Amygdala (tissue), 56 donors: ENCODE measurements around the gene SOX12.
"Not testable (repeated sequence)": the region's sequence is repeated elsewhere in the genome, so short reads cannot be mapped to it uniquely, and the experiment has no call there.

Source experiments
- DNase-seq, 56 donors: peaks; one replicate each; lab custom pipeline; 2025; lab: John Stamatoyannopoulos, UW

The SOX12 gene

DNA sequence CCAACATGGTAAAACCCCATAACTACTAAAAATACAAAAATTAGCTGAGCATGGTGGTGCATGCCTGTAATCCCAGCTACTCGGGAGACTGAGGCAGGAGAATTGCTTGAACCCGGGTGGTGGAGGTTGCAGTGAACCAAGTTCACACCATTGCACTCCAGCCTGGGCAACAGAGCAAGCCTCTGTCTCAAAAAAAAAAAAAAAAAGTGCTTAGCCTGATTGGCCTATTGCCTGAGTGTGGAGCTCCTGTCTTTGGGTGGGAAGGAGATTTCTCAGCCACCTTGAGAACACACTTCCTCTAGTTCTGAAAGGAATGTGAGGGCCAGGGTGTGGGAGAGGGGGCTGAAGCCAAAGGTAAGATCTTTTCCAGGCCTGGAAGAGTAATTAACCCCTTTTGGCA lies 30.8 kb downstream of the SOX12 start:
- not testable (repeated sequence) for DNase-seq

DNA sequence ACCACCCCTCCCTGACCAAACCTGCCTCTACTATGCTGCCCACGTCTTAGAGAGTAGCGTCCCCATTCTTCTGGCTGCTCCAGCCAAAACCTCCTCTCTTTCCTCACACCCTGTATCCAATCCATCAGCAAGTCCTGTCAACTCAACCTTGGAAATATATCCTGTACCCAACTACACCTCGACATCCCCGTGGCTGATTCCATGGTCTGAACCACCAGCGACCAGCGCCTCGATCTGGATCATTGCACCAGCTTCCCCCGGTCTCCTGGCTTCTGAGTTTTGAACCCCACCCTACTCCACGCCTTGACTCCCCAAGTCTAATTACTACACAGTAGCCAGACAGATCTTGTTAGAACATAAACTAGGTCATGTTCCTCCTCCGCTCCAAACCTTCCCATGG lies 31.4 kb downstream of the SOX12 start:
- no peak for DNase-seq

DNA sequence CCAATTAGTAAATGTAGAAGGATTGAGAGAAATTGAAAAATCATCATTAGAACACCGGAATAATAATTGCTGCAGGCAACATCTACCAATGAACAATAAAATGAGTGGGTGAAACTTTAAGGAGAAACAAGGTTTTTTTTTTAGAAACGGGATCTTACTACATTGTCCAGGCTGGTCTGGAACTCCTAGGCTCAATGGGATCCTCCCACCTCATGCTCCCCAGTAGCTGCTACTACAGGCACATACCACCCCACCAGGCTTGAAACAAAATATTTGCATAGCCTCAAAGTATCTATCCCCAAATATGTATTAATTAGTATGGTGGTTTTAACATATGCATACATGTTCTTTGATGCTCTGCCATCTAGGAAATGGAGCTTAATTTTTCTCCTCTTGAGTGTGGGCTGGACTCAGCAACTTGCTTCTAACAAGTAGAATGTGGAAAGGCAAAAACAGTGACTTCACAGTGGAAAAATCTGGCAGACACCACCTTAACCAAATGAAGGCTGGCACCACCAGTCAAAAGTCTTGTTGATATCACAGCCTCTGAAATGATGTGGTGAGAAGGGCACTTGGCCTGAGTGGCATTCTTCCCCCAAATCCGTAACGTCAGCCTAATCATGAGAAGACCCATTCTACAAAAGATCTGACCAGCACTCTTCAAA lies 33.7 kb downstream of the SOX12 start:
- no peak for DNase-seq

DNA sequence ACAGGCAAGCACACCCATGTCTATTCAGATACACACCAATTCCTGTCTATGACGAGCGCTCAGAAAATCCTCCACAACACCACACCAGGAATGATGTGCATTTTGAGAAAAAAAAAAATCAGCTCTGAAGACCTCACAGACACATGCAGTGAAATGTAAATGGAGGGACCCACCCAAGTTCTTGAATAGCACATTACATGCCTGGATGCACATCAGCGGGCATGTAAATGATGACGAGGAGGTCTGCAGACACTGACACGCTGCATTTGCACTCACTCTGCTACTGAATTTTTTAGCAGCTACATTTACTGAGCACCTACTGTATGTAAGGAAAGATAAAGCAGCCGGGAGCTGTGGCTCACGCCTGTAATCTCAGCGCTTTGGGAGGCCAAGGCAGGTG lies 36.2 kb downstream of the SOX12 start:
- DNase-seq = no peak

DNA sequence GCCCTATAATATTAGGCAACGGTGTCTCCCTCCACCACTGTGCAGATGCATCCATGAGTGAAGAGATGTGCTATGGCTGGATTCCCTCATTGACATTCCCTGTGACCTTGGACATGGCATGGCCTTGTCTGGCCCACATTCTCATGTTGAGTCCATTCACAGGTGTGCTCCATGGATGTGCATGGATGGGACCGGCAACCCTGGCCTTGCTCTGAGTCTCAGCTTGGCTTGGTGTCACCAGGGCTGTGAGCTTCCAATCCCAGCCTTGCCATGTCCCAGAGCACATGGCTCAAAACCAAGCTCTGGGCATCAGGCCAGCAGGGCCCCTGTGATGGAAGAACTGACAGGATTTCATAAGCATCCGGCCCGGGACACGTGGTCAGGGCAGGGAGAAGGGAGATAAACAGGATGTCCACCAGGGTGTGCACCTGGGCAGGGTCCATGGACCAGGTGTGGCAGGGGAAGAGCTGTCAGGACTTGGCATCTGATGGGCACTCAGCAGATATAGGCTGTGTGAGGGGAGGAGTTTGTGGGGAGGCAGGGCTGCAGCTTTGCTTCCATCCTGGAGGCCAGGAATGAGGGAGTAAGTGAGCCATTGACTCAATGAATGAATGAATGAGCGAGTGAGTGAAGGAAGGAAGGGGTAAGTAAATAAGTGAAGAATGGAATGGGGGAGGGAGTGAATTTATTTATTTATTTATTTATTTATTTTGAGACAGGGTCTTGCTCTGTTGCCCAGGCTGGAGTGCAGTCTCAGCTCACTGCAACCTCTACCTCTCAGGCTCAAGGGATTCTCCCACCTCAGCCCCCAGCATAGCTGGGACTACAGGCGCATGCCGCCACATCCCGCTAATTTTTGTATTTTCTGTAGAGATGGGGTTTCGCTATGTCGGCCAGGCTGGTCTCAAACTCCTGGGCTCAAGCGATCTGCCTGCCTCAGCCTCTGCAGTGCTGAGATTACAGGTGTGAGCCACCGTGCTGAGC lies 37.2 kb downstream of the SOX12 start:
- DNase-seq = peak in 38 of 56 donors; percentile 4 to 78 (median 49)

DNA sequence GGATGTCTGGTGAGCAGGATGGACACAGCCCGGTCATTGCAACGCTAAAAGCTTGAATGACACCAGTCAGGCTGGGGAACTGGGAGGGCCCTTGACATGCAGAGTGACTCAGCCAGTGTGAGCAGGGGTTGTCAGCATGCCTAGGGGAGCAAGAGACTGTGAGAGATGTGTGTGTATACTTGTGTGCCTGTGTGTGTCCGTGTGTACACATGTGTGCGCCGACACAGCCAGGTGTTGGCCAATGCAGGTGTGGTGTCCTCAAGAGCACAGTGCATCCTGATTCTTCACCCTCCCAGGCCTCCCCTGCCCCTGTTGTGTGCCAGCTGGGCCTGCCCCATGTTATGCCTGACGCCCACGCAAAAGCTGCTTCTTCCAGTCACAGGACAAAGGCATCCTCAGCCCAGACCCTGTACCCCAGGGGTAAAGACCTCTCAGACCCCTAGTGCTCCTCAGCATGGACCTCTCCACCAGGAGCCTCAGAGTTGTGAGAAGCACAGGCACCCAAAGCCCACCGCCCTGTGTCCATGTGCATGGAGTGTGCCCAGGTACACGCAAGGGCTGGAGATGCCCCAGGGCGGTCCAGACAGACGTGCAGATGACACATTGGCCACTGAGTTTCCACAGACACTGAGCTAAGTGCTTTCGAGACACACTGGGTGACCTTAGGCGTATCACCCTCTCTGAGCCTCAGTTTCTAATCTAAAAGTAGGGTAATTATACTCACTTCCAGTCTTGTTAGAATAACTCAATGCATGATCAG lies 38.1 kb downstream of the SOX12 start:
- no peak for DNase-seq

DNA sequence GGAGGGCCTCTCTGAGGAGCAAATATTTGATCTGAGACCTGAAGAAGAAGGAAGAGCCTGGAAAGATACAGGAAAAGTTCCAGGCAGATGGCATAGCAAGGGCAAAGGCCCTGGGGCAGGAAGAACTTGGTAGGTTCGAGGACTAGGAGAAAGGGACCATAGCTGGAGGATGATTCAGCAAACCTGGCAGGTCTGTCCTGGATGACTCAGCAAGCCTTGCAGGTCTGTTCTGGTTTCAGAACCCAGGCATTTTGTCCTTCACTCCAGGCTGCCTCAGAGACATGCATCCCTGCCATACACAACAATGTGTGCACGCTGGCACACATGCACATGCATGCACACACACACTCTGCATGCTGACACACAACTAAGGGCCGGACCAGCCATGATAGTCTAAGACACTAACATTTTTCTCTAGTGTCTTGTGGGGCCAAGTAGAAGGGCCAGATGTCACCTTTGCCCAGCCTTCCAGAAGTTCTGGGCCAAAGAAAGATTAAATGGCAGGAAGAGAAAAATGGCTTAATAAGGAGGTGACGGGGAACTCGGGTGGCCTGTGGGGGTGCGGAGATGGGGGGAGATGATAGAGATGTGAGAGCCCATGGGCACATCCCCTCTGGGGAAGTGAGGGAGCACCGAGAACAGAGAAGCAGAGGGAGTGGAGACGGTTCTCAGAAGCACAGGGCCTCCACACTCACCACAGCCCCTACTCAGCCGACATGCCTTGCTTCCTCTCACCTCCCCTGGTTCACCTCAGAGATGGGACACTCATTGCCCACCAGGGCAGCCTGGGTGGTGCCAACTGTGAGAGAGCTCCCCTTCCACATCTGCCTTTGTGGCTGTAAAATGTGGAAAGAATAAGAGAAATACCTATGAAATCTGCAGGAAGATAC lies 39.8 kb downstream of the SOX12 start:
- DNase-seq = no peak

DNA sequence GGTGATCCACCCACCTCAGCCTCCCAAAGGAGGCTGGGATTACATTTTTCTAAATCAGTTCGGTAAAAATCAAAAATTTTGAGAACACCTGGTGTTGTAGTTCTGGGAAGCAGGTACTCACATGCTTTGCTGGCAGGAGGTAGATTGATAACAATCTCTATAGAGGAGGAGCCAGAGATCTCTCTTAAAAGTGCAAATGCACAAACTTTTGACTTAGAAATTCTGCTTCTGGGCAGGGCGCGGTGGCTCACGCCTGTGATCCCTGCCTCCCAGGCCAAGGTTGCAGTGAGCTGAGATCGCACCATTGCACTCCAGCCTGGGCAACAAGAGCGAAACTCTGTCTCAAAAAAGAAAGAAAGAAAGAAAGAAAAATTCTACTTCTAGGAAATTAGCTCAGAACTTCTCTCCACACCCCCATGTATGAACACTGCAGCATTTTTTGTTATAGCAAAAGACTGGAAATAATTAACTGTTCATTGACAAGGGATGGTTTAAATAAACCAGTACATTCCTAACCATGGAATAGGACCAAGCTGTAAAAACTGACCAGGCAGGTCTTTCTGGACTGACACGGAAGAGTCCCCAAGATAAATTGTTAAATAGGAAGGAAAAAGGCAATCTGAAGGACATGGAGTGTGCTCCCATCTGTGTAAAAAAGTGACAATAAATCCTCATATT lies 40.8 kb downstream of the SOX12 start:
- DNase-seq = no peak

DNA sequence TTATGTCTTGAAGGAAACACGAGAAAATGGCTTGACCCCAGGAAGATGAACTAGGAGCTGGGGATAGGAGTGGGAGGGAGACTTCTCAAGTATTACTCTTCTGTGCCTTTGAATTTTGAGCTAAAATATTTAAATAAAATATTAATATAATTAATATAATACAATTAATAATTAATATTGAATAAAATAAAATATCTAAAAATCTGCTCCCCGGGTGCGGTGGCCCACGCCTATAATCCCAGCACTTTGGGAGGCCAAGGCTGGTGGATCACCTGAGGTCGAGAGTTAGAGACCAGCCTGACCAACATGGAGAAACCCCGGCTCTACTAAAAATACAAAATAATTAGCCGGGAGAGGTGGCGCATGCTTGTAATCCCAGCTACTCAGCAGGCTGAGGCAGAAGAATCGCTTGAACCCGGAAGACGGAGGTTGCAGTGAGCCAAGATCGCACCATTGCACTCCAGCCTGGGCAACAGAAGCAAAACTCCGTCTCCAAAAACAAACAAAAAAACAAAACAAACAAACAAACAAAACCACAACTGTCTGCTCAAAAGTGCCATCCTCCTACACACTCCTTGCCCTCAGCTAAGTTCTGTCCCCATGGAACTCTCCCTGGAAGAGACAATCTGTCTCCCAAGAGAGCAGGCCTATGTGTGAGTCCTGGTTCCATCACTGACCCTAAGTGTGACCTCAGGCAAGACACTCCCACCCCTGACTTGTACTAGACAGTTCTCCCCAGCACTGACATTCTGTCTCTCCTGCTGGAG lies 41.5 kb downstream of the SOX12 start:
- no peak for DNase-seq

DNA sequence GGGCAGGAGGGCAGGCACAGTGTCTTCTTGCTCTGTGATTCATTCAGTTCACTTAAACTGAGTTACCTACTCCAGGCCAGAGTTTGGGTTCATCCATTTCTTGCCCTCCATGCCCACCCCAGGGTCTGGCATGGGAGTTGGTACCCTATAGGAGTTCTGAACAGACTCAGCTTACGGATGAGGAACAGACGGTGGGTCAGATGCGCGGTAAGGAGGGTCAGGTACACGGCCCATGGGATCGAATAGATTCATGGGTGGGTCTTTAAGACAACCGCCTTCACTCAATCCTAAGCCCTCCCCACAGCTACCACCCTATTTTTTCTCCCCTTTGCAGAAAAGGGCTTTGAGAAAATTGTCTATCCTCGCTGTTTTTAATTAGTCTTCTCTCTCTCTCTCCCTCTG lies 42.1 kb downstream of the SOX12 start:
- DNase-seq = no peak

DNA sequence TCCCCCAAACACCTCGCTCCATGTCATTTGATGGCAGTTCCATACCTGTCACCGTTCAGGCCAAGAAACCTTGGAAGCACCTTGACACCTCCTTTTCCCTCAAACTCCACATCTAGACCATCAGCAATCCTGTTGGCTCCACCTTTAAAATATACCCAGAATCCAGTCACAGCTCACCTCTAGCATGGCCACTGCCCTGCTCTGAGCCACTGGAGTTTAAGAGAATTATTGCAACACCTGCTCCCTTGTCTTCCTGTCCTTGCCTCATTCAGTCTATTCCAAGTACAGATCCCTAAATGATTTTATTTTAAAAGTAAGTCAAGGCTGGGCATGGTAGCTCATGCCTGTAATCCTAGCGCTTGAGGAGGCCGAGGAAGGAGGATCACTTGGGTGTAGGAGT lies 43.6 kb downstream of the SOX12 start:
- DNase-seq = no peak

DNA sequence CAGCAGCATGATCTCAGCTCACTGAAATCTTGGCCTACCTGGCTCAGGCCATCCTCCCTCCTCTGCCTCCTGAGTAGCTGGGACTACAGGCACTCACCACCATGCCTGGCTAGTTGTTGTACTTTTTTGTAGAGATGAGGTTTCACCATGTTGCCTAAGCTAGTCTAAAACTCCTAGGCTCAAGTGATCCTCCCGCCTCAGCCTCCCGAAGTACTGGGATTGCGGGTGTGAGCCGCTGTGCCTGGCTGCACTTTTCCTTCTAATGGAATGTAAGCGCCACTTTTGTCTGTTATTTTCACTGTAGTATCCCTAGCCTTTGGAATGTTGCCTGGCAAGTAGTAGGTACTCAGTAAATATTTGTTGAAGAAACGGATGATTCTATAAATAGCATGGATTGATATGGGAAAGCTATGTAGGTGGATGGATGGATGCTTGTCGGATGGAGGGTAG lies 44.8 kb downstream of the SOX12 start:
- DNase-seq = no peak

DNA sequence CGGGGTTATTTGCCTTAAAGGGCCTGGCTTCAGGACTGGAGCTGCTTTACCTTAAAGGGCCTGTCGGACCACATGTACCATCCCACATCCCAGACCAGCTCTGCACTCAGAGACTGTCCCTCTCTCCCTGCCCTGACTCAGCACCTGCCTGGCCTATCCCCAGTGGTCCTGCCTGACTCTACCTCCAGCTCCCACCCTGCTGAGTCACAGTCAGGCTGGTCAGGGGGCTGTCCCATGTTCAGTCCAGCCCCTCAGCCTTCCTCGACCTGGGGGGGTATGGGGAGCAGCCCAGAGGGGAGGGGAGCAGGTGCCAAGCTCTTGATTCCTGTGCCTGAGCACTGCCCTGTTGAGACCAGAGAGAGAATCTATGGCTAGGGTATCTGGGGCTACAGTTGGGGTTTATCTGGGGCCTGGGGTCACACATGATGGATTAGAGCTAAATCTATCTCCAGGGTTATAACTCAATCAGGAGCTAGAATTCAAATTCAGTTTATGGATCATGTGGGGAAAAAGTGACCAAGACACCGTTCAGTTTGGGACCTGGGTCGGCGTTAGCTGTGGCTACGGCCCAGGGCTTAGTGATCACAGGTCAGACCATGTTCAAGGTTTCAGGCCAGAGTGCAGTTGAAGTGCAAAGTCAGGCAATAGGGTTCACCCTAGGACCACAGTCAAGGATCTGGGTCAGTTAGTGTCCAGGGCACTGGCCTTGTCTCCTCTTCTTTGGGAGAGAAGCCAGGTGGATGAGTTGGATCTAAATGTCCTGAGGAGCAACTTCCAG lies 45.8 kb downstream of the SOX12 start:
- no peak for DNase-seq

DNA sequence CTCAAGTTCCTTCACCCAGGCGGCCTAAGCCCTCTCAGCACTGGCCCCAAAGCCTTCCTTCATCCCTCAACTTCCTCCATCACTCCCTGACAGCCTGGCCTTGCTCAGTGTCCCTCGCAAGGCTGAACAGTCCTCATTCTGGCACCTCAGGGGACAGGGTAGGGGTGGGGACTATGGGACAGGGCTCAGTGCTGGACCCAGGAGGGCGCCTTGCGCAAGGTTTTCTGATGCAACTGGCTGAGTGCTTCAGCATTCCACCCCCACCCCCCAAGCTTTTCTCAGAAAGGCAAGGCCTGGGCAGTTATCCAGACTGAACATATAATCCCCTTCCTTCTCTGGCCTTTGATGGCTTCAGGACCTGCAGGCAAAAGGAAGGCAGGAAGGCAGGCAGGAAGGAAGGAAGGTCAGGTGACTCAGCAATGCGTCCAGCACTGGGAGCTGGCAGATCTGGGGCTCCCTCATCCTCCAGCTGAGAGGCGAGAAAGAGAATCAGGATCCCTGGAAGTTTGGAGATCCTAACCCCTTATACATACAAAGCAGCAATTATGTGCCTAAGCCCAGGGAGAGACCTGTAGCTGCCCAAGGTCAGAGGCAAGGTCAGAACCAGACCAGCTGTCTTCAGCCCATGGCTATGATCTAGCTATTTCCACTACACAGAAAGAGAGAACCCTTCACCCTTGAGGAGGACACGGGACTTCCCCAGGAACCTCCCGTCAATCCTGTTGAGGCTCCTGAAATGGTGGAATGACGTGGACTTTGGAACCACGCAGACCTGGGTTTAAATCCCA lies 46.6 kb downstream of the SOX12 start:
- DNase-seq = peak in 1 of 56 donors; percentile 25

DNA sequence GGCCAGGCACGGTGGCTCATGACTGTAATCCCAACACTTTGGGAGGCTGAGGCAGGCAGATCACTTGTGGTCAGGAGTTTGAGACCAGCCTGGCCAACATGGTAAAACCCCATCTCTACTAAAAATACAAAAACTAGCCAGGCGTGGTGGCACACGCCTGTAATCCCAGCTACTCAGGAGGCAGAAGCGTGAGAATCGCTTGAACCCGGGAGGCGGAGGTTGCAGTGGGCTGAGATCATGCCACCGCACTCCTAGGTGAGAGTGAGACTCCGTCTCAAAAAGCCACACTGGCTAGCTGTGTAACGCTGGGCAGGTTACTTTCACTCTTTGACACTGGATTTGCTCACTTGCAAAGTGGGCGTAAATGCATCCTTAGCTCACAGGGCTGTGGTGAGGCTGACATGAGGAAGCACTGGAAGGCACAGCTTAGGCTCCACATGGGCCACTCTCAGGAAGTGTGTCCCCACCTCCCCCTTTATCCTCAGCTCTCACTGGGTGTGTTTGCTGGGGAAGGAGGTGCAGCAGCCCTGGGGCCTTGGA lies 47.3 kb downstream of the SOX12 start:
- DNase-seq = not testable (repeated sequence)

DNA sequence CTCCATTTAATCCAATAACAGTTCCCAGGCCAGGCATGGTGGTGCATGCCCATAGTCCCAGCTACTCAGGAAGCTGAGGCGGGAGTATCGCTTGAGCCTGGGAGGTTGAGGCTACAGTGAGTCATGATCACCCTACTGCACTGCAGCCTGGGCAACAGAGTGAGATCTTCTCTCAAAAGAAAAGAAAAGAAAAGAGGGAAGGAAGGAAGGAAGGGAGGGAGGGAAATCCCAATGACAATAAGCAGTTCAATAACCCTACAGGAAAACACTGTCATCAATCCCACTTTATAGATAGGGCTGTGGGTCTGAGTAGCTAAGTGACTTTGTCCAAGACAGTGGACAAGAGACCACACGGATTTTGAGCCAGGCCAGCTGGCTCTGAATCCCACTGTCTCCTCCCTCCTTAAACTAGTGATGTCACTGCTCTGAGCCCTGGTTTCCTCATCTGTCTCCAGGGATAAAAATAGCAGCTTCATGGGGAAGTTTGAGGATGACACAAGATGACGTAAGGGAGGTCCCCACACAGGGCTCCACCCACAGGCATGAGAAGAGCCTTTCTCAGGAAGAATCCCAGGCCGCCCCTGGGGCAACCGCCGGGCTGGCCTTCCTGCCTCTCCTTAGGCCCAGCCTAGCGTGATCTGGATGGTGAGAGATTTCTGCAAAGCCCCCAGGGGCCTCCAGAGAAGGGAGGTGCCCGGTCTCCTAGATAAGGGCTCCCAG lies 48.0 kb downstream of the SOX12 start:
- no peak for DNase-seq
